Endometrium (tissue), 2 donors: ENCODE measurements around the gene GPR26.

Experiments
- FAIRE-seq: peaks from 2 replicates; lab custom pipeline; 2012; peaks lifted over from hg19 to GRCh38; lab: Jason Lieb, UNC
- donor health status: control.
- donor health status: control.

Gene GPR26

GRCh38 chr10:123666318-123667236 is at the start of gene GPR26:
GPR26 (plus strand) TSS chr10:123666355; CDS start chr10:123666408, 53 bp downstream.
- FAIRE-seq = no peak

- FAIRE-seq = no peak
Measured at GRCh38 chr10:123618224-123618623, 47.9 kb upstream of the GPR26 start.

- FAIRE-seq = no peak
Measured at GRCh38 chr10:123619067-123619855, 46.9 kb upstream of the GPR26 start.

- no peak for FAIRE-seq
Measured at GRCh38 chr10:123620621-123621020, 45.5 kb upstream of the GPR26 start.

GRCh38 chr10:123621492-123621891 is 44.7 kb upstream of the GPR26 start:
- no peak for FAIRE-seq

- FAIRE-seq = no peak
Measured at GRCh38 chr10:123621916-123622315, 44.2 kb upstream of the GPR26 start.

GRCh38 chr10:123622381-123622780 is 43.8 kb upstream of the GPR26 start:
- no peak for FAIRE-seq

GRCh38 chr10:123624086-123624485 is 42.1 kb upstream of the GPR26 start:
- FAIRE-seq = no peak

GRCh38 chr10:123633106-123633505 is 33.0 kb upstream of the GPR26 start:
- FAIRE-seq = no peak

- no peak for FAIRE-seq
Measured at GRCh38 chr10:123633636-123634035, 32.5 kb upstream of the GPR26 start.

- FAIRE-seq = no peak
Measured at GRCh38 chr10:123634221-123634620, 31.9 kb upstream of the GPR26 start.

- no peak for FAIRE-seq
Measured at GRCh38 chr10:123635131-123635530, 31.0 kb upstream of the GPR26 start.

GRCh38 chr10:123635745-123636144 is 30.4 kb upstream of the GPR26 start:
- FAIRE-seq = no peak

- FAIRE-seq = no peak
Measured at GRCh38 chr10:123636598-123637325, 29.4 kb upstream of the GPR26 start.

GRCh38 chr10:123637326-123637880 is 28.8 kb upstream of the GPR26 start:
- no peak for FAIRE-seq

- no peak for FAIRE-seq
Measured at GRCh38 chr10:123639131-123639530, 27.0 kb upstream of the GPR26 start.

GRCh38 chr10:123640016-123640535 is 26.1 kb upstream of the GPR26 start:
- FAIRE-seq = no peak

GRCh38 chr10:123642293-123642692 is 23.9 kb upstream of the GPR26 start:
- FAIRE-seq = no peak

GRCh38 chr10:123642697-123643096 is 23.5 kb upstream of the GPR26 start:
- FAIRE-seq = no peak

GRCh38 chr10:123643315-123643714 is 22.8 kb upstream of the GPR26 start:
- no peak for FAIRE-seq

- FAIRE-seq = no peak
Measured at GRCh38 chr10:123645016-123645415, 21.1 kb upstream of the GPR26 start.

- no peak for FAIRE-seq
Measured at GRCh38 chr10:123645615-123646014, 20.5 kb upstream of the GPR26 start.
